ENCODE measurements around the gene PCDHGA8. TPM values are rescaled to one million over a fixed set of nuclear protein-coding genes. Genes with fewer than 3 reads are reported as not detected.
"Not testable (repeated sequence)": the region's sequence is repeated elsewhere in the genome, so short reads cannot be mapped to it uniquely, and the experiment has no call there.

Gene PCDHGA8
- total and polyA plus RNA-seq, 2 donors = 0.18 to 0.19 TPM

DNA sequence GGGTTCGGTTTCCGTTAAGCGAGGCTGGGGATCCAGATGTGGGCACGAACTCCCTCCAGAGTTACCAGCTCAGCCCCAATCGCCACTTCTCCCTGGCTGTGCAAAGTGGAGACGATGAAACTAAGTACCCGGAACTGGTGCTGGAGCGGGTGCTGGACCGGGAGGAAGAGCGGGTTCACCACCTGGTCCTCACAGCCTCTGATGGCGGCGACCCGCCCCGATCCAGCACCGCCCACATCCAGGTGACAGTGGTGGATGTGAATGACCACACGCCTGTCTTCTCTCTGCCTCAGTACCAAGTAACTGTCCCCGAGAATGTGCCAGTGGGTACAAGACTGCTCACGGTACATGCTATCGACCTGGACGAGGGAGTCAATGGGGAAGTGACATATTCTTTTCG, 9.1 kb upstream of the PCDHGA8 start:
- H3K4me1 ChIP-seq (ENCODE audit: control insufficient read depth in 2 of 2, insufficient read depth in 2 of 2, low read length in 2 of 2) = no peaks in the 10 kb centered on the region
- 47% methylated on average over 21 of the region's 21 CpGs for WGBS
- H3K36me3 ChIP-seq (ENCODE audit: control insufficient read depth in 2 of 2, insufficient read depth in 2 of 2, low read length in 1 of 2) = no peaks in the 10 kb centered on the region
- H3K27ac ChIP-seq (ENCODE audit: low read depth in 1 of 2, low read length in 1 of 2) = no peak overlapping the region
- H3K27me3 ChIP-seq (ENCODE audit: control insufficient read depth in 2 of 2, insufficient read depth in 1 of 2, low read length in 1 of 2) = peaks cover 3 to 42% of the 10 kb centered on the region in 2 donors
- peaks cover 7 to 24% of the 10 kb centered on the region in 2 donors for H3K9me3 ChIP-seq (ENCODE audit: control insufficient read depth in 2 of 2, insufficient read depth in 1 of 2, low read length in 1 of 2)
- no peak for DNase-seq (ENCODE audit: low read depth in 6 of 9, low spot score in 9 of 9)
- no peak overlapping the region for H3K4me3 ChIP-seq (ENCODE audit: low read length in 2 of 2)

DNA sequence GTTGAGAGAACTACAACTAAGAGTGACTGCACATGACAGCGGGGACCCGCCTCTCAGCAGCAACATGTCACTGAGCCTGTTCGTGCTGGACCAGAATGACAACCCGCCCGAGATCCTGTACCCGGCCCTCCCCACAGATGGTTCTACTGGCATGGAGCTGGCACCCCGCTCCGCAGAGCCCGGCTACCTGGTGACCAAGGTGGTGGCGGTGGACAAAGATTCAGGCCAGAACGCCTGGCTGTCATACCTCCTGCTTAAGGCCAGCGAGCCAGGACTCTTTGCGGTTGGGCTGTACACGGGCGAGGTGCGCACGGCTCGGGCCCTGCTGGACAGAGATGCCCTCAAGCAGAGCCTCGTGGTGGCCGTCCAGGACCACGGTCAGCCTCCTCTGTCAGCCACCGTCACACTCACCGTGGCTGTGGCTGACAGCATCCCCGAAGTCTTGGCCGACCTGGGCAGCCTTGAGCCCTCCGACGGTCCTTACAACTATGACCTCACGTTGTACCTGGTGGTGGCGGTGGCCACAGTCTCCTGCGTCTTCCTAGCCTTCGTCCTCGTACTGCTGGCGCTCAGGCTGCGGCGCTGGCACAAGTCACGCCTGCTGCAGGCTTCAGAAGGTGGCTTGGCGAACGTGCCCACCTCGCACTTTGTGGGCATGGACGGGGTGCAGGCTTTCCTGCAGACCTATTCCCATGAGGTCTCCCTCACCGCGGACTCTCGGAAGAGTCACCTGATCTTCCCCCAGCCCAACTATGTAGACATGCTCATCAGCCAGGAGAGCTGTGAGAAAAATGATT, 7.8 kb upstream of the PCDHGA8 start:
- Histone ChIP-seq H3K27me3 (ENCODE audit: control insufficient read depth in 2 of 2, insufficient read depth in 1 of 2, low read length in 1 of 2) (peaks cover 3 to 55% of the 10 kb centered on the region in 2 donors), H3K9me3 (ENCODE audit: control insufficient read depth in 2 of 2, insufficient read depth in 1 of 2, low read length in 1 of 2) (peaks cover 8 to 34% of the 10 kb centered on the region in 2 donors), H3K27ac (ENCODE audit: low read depth in 1 of 2, low read length in 1 of 2) (no peak overlapping the region), H3K36me3 (ENCODE audit: control insufficient read depth in 2 of 2, insufficient read depth in 2 of 2, low read length in 1 of 2) (no peaks in the 10 kb centered on the region), H3K4me3 (ENCODE audit: low read length in 2 of 2) (no peak overlapping the region), H3K4me1 (ENCODE audit: control insufficient read depth in 2 of 2, insufficient read depth in 2 of 2, low read length in 2 of 2) (no peaks in the 10 kb centered on the region)
- DNase-seq (ENCODE audit: low read depth in 6 of 9, low spot score in 9 of 9) = no peak
- WGBS = 60% methylated on average over 43 of the region's 43 CpGs

GRCh38 chr5:141387557-141388311, 4.7 kb upstream of the PCDHGA8 start, which contains the start of gene PCDHGB4:
Gene PCDHGB4 (plus strand): TSS chr5:141387698. CDS start chr5:141387885, 187 bp downstream.
- Histone ChIP-seq H3K27me3 (ENCODE audit: control insufficient read depth in 2 of 2, insufficient read depth in 1 of 2, low read length in 1 of 2) (peaks cover 3 to 63% of the 10 kb centered on the region in 2 donors), H3K9me3 (ENCODE audit: control insufficient read depth in 2 of 2, insufficient read depth in 1 of 2, low read length in 1 of 2) (peaks cover 10 to 38% of the 10 kb centered on the region in 2 donors)
- H3K4me3 ChIP-seq (ENCODE audit: low read length in 2 of 2); H3K4me1 ChIP-seq (ENCODE audit: control insufficient read depth in 2 of 2, insufficient read depth in 2 of 2, low read length in 2 of 2); H3K27ac ChIP-seq (ENCODE audit: low read depth in 1 of 2, low read length in 1 of 2); H3K36me3 ChIP-seq (ENCODE audit: control insufficient read depth in 2 of 2, insufficient read depth in 2 of 2, low read length in 1 of 2): not testable (repeated sequence)
- peak in 1 of 9 donors; percentile 16 for DNase-seq (ENCODE audit: low read depth in 6 of 9, low spot score in 9 of 9)
- 23% methylated on average over 22 of the region's 40 CpGs for WGBS

DNA sequence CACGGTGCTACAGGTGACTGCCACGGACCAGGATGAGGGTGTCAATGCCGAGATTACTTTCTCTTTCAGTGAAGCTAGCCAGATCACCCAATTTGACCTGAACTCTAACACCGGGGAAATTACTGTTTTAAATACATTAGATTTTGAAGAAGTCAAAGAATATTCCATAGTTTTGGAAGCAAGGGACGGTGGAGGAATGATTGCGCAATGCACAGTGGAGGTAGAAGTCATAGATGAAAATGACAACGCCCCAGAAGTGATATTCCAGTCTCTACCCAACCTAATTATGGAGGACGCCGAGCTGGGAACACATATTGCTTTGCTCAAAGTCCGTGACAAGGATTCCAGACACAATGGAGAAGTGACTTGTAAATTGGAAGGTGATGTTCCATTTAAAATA, 3.8 kb upstream of the PCDHGA8 start:
- H3K27me3 ChIP-seq (ENCODE audit: control insufficient read depth in 2 of 2, insufficient read depth in 1 of 2, low read length in 1 of 2) = peaks cover 1 to 63% of the 10 kb centered on the region in 2 donors
- DNase-seq (ENCODE audit: low read depth in 6 of 9, low spot score in 9 of 9) = no peak
- 57% methylated on average over 10 of the region's 10 CpGs for WGBS
- no peak overlapping the region for H3K4me3 ChIP-seq (ENCODE audit: low read length in 2 of 2)
- no peak overlapping the region for H3K27ac ChIP-seq (ENCODE audit: low read depth in 1 of 2, low read length in 1 of 2)
- no peaks in the 10 kb centered on the region for H3K4me1 ChIP-seq (ENCODE audit: control insufficient read depth in 2 of 2, insufficient read depth in 2 of 2, low read length in 2 of 2)
- peaks cover 6 to 38% of the 10 kb centered on the region in 2 donors for H3K9me3 ChIP-seq (ENCODE audit: control insufficient read depth in 2 of 2, insufficient read depth in 1 of 2, low read length in 1 of 2)
- H3K36me3 ChIP-seq (ENCODE audit: control insufficient read depth in 2 of 2, insufficient read depth in 2 of 2, low read length in 1 of 2) = no peaks in the 10 kb centered on the region

DNA sequence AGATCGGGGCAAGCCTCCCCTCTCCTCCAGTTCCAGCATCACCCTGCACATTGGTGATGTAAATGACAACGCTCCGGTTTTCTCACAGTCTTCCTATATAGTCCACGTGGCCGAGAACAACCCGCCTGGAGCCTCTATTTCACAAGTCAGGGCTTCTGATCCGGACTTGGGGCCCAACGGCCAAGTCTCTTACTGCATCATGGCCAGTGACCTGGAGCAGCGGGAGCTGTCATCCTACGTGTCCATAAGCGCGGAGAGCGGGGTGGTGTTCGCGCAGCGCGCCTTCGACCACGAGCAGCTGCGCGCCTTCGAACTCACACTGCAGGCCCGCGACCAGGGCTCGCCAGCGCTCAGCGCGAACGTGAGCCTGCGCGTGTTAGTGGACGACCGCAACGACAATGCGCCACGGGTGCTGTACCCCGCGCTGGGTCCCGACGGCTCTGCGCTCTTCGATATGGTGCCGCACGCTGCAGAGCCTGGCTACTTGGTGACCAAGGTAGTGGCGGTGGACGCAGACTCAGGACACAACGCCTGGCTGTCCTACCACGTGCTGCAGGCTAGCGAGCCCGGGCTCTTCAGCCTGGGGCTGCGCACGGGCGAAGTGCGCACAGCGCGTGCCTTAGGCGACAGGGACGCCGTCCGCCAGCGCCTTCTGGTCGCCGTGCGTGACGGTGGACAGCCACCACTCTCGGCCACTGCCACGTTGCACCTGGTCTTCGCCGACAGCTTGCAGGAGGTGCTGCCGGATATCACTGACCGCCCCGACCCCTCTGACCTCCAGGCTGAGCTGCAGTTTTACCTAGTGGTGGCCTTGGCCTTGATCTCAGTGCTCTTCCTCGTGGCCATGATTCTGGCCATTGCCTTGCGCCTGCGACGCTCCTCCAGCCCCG, 3.0 kb upstream of the PCDHGA8 start:
- Histone ChIP-seq H3K9me3 (ENCODE audit: control insufficient read depth in 2 of 2, insufficient read depth in 1 of 2, low read length in 1 of 2) (peaks cover 9 to 42% of the 10 kb centered on the region in 2 donors), H3K36me3 (ENCODE audit: control insufficient read depth in 2 of 2, insufficient read depth in 2 of 2, low read length in 1 of 2) (no peaks in the 10 kb centered on the region), H3K27me3 (ENCODE audit: control insufficient read depth in 2 of 2, insufficient read depth in 1 of 2, low read length in 1 of 2) (peaks cover 0 to 65% of the 10 kb centered on the region in 2 donors), H3K4me1 (ENCODE audit: control insufficient read depth in 2 of 2, insufficient read depth in 2 of 2, low read length in 2 of 2) (no peaks in the 10 kb centered on the region), H3K27ac (ENCODE audit: low read depth in 1 of 2, low read length in 1 of 2) (no peak overlapping the region), H3K4me3 (ENCODE audit: low read length in 2 of 2) (no peak overlapping the region)
- no peak for DNase-seq (ENCODE audit: low read depth in 6 of 9, low spot score in 9 of 9)
- 50% methylated on average over 77 of the region's 77 CpGs for WGBS

DNA sequence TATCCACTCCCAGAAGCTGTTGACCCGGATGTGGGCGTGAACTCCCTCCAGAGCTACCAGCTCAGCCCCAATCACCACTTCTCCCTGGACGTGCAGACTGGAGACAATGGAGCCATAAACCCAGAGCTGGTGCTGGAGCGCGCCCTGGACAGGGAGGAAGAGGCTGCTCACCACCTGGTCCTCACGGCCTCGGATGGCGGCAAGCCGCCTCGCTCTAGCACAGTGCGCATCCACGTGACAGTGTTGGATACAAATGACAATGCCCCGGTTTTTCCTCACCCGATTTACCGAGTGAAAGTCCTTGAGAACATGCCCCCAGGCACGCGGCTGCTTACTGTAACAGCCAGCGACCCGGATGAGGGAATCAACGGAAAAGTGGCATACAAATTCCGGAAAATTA, 834 bp downstream of the PCDHGA8 start:
- Histone ChIP-seq H3K27me3 (ENCODE audit: control insufficient read depth in 2 of 2, insufficient read depth in 1 of 2, low read length in 1 of 2) (peaks cover 0 to 69% of the 10 kb centered on the region in 2 donors), H3K4me1 (ENCODE audit: control insufficient read depth in 2 of 2, insufficient read depth in 2 of 2, low read length in 2 of 2) (no peaks in the 10 kb centered on the region), H3K4me3 (ENCODE audit: low read length in 2 of 2) (no peak overlapping the region), H3K9me3 (ENCODE audit: control insufficient read depth in 2 of 2, insufficient read depth in 1 of 2, low read length in 1 of 2) (peaks cover 11 to 36% of the 10 kb centered on the region in 2 donors), H3K27ac (ENCODE audit: low read depth in 1 of 2, low read length in 1 of 2) (no peak overlapping the region), H3K36me3 (ENCODE audit: control insufficient read depth in 2 of 2, insufficient read depth in 2 of 2, low read length in 1 of 2) (no peaks in the 10 kb centered on the region)
- no peak for DNase-seq (ENCODE audit: low read depth in 6 of 9, low spot score in 9 of 9)
- 45% methylated on average over 21 of the region's 21 CpGs for WGBS

DNA sequence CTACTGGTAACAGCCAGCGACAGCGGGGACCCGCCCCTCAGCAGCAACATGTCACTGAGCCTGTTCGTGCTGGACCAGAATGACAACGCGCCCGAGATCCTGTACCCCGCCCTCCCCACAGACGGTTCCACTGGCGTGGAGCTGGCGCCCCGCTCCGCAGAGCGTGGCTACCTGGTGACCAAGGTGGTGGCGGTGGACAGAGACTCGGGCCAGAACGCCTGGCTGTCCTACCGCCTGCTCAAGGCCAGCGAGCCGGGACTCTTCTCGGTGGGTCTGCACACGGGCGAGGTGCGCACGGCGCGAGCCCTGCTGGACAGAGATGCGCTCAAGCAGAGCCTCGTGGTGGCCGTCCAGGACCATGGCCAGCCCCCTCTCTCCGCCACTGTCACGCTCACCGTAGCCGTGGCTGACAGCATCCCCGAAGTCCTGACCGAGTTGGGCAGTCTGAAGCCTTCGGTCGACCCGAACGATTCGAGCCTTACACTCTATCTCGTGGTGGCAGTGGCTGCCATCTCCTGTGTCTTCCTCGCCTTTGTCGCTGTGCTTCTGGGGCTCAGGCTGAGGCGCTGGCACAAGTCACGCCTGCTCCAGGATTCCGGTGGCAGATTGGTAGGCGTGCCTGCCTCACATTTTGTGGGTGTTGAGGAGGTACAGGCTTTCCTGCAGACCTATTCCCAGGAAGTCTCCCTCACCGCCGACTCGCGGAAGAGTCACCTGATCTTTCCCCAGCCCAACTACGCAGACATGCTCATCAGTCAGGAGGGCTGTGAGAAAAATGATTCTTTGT, 2.2 kb downstream of the PCDHGA8 start:
- H3K9me3 ChIP-seq (ENCODE audit: control insufficient read depth in 2 of 2, insufficient read depth in 1 of 2, low read length in 1 of 2) = peaks cover 13 to 34% of the 10 kb centered on the region in 2 donors
- not testable (repeated sequence) for H3K36me3 ChIP-seq (ENCODE audit: control insufficient read depth in 2 of 2, insufficient read depth in 2 of 2, low read length in 1 of 2); DNase-seq (ENCODE audit: low read depth in 6 of 9, low spot score in 9 of 9)

More for the DNA sequence above, 2.2 kb downstream of the PCDHGA8 start:
- H3K4me1 ChIP-seq (ENCODE audit: control insufficient read depth in 2 of 2, insufficient read depth in 2 of 2, low read length in 2 of 2); H3K4me3 ChIP-seq (ENCODE audit: low read length in 2 of 2); H3K27ac ChIP-seq (ENCODE audit: low read depth in 1 of 2, low read length in 1 of 2): not testable (repeated sequence)
- WGBS = 45% methylated on average over 44 of the region's 53 CpGs
- peaks cover 0 to 69% of the 10 kb centered on the region in 2 donors for H3K27me3 ChIP-seq (ENCODE audit: control insufficient read depth in 2 of 2, insufficient read depth in 1 of 2, low read length in 1 of 2)

Data from thymus (tissue), 11 donors.